ENCODE results near the gene ZSCAN2.
A peak's percentile ranks its signal among the peaks of the same experiment; 100 is the strongest.

DNA sequence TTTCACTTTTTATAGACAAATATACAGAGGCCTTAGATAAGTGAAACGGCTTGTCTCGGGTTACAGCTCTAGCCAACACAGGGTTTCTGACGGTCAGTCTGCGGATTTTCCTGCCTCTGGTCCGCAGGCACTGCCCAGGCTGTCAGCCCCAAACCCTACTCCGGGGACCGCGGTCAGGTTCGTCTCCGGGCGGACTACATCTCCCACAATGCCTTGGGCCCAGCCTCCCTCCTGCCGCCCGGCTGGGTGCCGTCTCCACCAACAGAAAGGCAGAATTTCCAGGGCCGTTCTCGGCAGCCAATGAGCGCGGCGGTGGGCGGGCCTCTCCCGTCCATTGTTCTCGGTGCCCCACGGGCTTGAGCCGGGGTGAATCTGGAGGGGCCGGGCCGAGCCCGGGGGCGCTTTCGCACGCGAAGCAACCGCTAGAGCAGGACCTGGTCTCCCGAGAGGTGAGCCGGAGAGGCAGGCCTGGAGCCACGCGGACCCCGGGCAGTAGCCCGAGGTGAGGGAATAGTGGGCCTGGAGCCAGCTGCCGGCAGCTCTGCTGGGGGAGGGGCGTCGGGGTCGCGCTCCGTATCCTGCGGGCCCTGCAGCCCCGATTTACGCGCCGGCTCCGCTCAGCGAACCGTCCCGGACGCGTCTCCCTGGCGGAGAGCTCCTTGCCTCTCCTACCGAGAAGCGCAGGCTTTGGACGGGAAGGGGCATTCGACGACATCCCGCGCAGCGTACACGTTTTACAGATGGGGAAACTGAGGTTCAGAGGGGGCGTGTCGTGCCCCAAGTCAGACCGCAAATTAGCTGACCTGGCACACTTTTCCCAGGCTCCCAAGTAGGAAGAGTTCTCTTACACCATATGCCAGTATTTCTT lies at the start of gene ZSCAN2:
- TF ChIP-seq EP300 (IDR thresholded peaks at IDR 0.05; ENCODE audit: borderline replicate concordance): no peak
- no peak for TF ChIP-seq RAD21 (IDR thresholded peaks at IDR 0.05; ENCODE audit: low read depth)
- 0 out of 2 replicates have a peak, but pooled peaks have one; percentile 16 for TF ChIP-seq CREB1 (IDR thresholded peaks at IDR 0.05; ENCODE audit: low read depth)
- TF ChIP-seq CEBPB (IDR thresholded peaks at IDR 0.05): no peak
- TF ChIP-seq, protein P1, sequence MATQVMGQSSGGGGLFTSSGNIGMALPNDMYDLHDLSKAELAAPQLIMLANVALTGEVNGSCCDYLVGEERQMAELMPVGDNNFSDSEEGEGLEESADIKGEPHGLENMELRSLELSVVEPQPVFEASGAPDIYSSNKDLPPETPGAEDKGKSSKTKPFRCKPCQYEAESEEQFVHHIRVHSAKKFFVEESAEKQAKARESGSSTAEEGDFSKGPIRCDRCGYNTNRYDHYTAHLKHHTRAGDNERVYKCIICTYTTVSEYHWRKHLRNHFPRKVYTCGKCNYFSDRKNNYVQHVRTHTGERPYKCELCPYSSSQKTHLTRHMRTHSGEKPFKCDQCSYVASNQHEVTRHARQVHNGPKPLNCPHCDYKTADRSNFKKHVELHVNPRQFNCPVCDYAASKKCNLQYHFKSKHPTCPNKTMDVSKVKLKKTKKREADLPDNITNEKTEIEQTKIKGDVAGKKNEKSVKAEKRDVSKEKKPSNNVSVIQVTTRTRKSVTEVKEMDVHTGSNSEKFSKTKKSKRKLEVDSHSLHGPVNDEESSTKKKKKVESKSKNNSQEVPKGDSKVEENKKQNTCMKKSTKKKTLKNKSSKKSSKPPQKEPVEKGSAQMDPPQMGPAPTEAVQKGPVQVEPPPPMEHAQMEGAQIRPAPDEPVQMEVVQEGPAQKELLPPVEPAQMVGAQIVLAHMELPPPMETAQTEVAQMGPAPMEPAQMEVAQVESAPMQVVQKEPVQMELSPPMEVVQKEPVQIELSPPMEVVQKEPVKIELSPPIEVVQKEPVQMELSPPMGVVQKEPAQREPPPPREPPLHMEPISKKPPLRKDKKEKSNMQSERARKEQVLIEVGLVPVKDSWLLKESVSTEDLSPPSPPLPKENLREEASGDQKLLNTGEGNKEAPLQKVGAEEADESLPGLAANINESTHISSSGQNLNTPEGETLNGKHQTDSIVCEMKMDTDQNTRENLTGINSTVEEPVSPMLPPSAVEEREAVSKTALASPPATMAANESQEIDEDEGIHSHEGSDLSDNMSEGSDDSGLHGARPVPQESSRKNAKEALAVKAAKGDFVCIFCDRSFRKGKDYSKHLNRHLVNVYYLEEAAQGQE (IDR thresholded peaks at IDR 0.05; ENCODE audit: low read depth): no peak
- TF ChIP-seq TAF1 (IDR thresholded peaks at IDR 0.05; ENCODE audit: low read depth): peak; percentile 60
- TF ChIP-seq YY1 (IDR thresholded peaks at IDR 0.05; ENCODE audit: low read depth): peak; percentile 72
- TF ChIP-seq, protein P2, sequence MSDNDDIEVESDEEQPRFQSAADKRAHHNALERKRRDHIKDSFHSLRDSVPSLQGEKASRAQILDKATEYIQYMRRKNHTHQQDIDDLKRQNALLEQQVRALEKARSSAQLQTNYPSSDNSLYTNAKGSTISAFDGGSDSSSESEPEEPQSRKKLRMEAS (IDR thresholded peaks at IDR 0.05): no peak

Measured in Ishikawa (cell line).